GM19035 (cell line): ENCODE data around the gene LRRC38.

Experiments used
- ATAC-seq: cut with Tn5 transposase; IDR thresholded peaks from one replicate; pipeline ENCODE4 v1.9.1; 2021; ENCODE audit not compliant: unreplicated experiment

The LRRC38 gene

DNA sequence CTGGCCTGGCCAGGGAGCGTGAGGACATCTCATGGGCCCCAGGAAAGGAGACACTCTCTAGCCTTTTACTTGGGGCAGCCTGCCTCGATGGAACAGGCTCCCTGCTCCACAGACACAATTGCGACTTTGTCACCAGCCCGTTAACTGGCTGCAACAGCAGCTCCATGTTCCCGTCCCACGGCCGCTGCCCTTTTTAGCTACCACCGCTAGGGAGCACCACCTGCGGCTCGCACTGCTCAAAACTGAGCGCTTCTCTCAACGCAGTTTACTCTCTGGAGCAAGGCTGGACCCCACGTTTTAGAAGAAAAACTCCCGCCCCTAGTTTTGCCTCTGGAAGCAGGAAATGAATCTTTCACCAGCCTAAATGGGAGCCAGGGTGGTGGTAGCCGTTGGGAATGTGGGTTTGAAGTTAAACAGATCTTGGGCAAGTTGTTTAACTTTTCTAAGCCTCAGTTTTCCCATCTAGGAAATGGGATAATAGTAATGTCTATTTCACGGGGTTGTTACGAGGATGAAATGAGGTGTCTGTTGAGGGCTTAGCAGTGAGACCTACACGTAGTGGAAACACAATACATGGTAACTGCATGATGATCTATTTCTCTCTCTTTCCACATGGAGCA is 3.5 kb upstream of the LRRC38 start:
- no peak for ATAC-seq

DNA sequence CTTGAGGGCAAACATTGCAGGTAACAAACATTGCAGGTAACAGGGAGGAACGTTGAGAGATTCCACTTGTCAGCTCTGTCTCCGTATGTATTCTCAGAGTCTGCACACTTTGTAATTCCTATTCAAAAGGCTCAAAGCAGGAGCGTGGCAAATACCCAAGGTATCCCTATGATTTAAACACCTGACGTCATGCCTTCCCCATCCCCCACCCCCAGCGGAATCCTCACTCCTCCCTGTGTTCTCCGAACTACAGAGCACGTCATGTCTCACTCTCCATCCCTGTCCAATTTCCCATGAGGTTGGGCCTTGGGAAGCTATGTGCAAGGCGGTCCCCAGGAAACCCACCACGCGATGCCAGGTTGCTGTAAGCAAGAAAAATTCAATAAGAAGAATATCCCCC is 2.8 kb upstream of the LRRC38 start:
- ATAC-seq: no peak

DNA sequence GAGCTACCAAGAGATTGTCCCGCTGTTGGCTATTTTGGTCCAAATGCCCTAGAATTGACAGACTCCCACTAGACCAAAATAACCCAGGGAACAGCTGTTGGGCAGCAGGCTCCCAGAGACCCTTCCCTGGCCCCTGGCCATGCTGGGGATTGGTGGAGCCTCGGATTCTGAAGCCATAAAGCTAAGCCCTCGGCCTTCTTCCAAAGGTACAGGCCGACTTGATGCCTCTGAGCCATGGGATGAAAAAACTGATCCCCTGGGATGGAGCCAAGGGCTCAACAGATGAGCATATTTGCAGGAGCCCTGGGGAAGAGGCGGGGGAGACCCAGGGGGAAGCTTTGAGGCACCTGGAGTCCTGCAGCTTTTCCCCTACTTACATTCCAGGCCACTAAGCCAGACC is 1.0 kb upstream of the LRRC38 start:
- no peak for ATAC-seq

DNA sequence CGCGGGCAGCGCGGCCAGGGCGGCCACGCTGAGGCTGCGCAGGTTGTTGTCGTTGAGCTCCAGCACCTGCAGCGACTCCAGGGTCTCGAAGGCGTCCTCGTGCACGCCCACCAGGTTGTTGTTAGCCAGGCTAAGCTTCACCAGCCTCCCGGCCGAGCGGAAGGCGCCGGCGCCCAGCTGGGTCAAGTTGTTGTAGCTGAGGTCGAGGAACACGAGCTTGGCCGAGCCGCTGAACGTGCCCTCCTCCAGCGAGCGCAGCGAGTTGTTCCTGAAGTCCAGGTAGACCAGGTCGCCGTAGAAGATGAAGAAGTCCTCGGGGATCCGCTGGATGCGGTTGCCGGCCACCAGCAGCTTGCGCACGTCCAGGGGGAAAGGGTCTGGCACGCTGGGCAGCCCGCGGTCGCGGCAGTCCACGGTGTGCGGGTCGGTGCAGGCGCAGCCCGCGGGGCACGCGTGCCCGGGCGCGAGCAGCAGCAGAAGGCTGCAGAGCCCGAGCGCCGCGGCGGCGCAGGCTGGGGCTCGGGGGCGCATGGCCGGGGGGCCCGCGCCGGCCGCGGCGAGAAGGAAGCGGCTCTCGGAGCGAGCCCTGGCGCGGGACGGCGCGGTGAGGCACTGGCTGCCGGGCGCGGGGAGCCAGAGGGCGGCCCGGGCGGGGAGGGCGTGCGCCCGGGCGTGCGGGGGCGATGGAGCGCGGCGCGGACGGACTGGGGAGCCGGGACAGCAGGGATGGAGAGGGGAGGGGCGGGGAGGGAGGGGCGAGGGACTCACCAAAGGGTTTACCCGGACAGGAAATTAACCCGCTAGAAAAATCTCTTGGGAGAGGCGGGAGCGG is 524 bp downstream of the LRRC38 start:
- ATAC-seq: no peak

DNA sequence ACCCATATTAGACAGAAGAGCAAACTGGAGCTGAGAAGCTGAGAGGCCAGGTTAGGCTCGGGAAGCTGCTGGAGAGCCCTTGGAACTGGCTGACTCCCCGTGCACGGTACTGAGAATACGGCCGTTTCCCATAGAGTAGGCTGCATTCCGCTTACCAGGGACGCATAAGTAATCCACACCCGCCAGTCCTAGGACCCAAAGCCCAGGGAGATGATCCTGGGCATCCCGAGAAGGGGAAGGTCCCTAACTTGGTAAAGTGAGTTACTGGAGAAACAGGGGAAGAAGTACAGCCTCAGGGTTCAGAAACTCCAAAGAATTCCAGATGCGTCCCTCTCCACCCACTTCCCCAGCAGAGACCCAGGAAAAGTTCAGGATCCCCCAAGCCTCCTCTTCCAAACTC is 1.3 kb downstream of the LRRC38 start:
- no peak for ATAC-seq

DNA sequence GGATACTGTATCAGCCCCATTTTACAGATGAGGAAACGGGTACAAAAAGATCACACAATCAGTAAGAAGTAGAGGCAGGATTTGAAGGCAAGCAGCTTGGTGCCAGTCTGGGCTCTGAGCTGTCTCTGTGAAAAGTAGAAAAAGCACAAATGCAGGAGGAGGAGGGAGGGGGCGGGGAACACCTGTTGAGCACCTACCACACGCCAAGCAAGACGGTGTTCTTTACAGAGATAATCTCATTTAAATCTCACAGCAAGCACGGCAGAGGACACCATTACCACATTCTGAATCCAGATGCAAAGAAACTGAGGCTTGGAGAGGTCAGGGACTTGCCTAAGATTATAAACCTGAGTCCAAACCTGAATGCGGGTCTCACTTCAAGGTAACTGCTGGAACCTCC is 3.3 kb downstream of the LRRC38 start:
- ATAC-seq: no peak

DNA sequence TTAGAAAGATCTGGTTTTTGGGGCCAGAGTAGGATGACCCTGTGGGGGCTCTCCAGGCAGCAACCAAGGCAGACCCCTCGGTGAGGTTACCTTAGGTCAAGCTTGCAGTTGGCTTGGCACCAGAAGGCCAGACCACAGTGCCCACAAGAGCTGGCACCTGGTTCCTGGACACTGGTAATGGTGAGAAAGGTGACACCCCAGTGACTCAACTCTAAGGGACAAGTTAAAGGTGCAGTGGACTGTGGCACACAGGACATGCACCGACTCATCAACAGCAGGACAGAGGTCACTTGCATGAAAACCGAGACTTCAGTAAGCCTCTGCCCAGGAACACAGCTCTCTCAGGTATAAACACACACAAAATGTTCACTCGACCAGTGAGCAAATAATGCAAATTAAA is 6.7 kb downstream of the LRRC38 start:
- ATAC-seq: no peak

DNA sequence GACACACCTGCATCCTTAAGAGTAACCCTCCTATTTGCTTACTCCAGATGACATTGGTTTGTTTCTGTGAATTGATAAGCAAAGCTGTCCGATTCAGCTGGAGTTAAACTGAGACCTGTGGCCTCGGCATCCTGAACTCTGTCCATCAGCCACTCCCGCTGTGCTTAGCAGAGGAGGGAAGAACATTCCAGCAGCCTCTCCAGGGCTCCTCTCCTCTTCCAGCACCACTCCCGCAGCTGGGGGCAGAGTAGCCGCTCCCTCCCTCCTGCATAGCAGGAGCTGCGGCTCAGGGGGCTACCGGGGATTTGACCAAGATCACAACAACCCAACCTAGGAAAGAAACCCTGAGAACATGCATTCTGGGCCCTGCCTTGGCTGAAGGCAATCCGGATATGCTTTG is 8.8 kb downstream of the LRRC38 start:
- no peak for ATAC-seq

DNA sequence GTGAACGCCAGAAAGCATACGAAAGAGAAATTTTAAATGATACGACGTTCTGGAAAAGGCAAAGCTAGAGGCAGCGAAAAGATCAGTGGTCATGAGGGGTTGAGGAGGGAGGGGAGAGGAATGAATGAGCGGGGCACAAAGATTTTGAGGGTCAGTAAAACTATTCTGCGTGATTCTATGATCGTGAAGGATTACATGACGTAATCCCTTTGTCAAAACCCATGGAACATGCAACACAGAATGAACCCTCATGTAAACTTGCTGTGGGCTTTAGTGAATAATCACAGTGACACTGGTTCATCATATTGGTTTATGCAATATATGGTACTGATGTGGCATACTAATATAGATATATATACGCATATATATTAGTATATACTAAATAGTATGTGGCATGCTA is 13.0 kb downstream of the LRRC38 start:
- ATAC-seq: no peak

DNA sequence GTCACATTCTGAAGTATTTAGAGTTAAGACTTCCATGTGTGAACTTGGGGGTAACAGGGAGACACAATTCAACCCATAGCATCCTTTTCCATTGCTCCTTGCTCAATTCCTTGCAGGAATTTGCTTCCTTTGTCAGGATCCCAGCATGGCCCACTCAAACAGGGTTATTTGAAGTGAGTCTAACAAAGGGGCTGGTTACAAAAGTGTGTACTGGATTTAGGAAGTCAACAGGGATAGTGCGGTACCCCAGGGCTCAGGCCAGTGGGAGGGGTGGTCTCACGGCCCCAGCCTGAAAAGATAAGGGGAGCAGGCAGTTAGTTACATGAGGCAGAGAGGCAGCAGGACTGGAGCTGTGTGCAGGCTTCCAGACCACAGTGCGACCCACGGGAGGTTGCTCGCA is 14.4 kb downstream of the LRRC38 start:
- ATAC-seq: no peak

DNA sequence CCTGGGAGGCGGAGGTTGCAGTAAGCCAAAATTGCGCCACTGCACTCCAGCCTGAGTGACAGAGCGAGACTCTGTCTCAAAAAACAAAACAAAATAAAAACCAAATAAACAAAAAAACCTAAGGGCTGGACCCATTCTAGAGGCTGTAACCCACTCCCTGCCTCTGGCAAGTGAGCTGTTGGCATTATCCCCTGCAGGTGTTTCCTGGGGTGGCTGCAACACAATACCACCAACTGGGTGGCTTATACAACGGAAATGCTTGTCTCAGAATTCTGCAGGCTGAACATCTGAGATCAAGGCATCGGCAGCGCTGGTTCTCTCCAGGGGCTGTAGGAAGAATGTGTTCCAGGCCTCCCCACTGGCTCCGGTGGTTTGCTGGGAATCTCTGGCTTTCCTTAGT is 15.2 kb downstream of the LRRC38 start:
- ATAC-seq: no peak

DNA sequence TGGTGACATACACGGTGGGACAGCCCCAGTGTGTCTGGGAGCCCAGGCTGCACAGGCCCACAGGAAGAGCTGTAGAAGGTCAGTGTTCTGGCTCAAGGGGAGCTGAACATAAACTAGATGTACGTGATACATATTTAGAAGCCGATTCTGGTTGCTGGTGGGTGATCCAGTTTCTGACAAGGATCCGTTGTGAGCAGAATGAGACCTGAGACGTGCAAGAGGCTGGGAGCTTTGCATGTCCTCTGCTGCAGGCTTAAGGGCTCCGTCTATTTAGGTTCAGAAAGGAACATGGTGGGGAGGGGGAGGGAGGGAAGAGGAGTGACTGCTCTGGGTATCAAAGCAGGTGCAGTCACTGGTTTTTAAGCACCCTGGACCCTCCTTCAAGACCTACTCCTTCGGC is 18.6 kb downstream of the LRRC38 start:
- no peak for ATAC-seq

DNA sequence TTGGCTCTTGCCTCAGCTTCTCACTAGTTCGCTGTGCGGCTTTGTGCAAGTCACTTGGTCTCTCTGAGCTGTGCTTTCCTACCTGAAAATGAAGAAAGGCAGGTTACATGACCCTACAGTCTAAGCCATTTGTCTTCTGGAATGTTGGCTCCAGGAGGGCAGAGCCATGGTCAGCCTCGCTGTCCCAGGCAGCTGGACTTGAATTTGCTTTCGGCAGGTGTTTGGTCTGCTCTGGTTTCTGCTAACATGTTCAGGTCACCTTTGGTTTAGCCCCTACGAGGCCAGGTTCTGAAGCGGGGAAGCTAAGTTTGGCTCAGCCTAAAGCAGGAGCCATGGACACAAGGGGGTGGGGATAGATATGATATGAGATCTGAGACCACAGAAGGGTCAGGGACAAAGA is 19.1 kb downstream of the LRRC38 start:
- no peak for ATAC-seq

DNA sequence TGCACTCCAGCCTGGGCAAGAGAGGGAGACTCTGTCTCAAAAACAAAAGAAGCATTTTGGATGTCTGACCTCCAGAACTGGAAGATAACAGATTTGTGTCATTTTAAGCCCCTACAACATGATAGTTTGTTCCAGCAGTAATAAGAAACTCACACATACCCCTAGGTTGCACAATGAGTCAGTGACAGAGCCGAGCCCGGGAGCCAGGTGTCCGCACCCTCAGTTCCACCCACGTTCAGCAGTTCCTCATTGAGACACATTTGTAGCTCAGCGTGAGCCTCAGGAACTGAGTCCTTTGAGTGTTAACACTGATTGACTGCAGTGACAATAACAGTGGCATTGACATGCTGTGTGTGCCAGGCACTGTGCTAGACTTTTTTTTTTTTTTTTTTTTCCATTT is 19.8 kb downstream of the LRRC38 start:
- peak; percentile 82 for ATAC-seq

DNA sequence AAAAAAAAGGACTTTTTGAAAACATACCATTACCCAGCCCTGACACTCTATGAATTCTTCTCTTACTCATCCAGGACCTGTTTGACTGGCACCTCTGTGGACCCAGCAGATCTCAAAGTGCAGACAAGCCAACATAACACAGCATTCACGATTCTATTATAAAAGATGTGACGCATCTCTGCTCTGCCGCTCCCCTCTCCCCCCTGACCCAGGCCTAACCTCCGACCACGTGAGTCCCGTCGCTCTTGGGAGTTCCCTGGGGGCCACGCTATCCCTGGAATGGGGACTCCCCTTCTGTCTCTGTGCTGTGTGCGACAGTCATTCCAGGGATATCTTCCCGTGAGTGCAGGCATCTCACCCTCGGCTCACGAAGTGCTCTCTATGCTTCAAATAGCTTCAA is 21.1 kb downstream of the LRRC38 start:
- ATAC-seq: no peak

DNA sequence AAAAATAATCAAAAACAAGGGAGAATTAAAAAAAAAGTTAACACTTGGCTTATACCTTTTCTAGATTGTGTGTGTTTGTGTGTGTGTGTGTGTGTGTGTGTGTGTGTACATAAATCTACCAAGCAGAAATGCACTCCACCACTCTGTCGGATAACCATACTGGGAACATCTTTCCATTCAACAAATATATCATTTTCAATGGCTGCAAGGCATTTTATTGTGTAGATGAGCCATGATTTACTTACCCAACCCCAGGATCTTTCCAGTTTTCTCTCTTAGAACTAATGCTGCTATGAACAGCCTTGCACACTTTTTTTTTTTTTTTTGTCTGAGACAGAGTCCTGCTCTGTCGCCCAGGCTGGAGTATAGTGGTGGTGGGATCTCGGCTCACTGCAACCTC is 25.8 kb downstream of the LRRC38 start:
- ATAC-seq: no peak

DNA sequence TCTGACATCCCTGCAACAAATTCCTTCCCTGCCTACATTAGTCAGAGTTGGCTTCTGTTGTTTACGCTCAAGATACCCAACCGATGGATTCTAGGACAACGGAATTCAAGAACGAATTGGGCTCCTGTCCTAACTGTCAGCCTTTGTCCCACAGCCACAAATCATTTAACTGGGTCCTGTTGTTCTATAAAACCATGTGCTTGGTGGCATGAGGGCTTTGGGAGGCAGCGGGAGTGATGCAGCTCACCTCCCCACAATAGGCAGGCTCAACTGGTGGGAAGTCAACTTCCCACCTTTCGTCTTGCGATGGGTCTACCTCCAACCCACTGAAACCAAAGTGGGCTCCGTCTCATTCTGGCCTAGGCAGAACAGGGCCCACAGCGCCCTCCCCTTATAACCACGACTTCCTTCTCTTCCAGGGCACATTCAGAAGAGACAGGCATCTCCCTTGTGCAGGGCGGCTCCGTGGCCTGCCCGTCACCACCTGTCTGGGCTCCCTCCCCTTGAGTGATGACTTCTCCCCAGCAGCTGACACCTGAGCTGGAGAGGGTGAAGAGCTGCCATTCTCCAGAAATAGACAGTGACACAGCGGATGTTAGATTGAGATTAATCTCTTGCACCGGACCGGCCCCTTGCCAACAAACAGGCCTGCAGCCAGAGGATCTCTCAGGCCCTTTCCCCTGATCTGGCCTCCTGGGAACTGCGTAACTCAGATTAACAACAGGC is 26.5 kb downstream of the LRRC38 start:
- ATAC-seq: no peak

DNA sequence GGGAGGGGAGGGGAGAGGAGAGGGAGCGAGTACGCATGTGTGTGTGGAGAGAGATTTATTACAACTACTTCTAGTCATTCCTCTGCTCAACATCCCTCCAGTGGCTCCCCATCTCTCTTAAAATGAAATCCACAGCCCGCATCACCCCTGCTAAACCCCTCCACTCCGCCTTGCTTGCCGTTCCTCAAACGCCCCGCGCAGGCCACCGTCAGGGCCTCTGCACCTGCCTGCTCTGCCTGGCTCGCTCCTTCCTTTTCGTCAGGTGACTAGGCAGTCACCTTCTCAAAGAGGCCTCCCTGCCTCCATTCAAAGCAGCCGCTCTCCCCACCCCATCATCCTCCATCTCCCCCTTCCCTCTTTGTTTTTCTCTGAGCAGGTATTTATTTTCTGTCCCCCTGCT is 29.9 kb downstream of the LRRC38 start:
- no peak for ATAC-seq

DNA sequence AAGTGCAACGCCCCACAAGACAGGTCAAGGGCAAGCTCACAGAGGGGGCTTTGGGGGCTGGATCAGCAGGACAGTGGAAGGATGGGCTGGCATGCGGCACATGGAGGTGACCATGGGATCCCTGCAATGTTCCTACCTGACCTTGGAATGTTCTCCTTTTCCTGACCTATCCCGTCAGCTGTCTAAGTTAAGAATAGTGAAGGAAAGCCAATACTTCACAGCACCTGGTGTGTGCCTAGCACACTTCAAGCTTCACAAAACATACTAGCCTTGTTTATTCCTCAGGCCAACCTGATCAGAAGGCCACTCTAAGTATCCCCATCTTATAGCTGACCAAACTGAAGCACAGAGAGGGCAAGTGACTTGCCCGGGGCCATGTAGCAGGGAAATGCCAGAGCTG is 31.2 kb downstream of the LRRC38 start:
- no peak for ATAC-seq

DNA sequence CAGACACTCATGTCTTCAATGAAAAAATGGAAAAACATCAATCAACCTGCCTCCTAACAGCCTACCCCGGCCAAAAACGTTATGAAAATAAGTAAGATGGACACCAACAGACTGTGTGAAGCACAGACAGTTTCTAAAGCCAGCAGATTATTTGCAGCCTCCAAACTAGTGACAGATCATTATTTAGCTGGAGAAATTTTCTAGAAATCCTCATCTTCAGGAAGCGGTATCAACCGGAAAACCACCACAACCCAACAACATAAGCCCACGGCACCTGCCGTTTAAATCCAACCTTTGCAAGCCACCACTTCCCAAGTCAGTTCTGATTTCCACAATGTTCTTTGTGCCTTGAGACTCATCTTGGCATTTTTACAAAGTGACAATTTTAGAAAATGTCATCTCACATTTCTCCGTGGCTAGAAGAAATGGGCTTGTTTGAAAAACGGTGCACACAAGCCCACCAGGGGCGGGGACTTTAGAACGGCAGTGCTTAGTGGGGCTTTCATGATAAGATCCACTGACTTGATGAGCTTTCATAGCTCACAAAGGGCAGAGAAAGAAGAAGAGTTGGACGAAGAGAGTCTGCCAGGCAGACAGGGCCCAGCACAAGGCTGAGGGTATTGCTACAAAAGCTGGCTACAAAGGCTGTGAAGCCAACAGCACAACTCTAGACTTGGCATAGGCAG is 34.5 kb downstream of the LRRC38 start:
- no peak for ATAC-seq

DNA sequence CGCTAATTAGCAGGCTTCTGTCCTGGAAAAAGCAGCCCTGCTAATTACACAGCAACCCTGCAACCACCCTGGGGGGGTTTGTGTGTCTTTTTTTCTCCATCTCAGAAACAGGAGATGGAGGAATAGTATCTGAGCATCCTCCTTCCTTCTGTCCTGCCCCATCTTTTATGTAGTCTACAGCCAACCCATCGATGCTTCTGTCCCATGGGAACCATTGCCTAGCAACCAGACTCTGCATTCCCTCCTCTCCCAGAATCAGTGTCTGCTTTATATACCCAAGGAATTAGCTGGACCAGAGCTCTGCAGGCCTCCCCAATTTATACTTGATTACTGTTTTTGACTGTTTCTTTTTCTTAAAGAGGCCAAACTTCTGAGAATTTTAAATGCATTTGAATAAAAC is 35.1 kb downstream of the LRRC38 start:
- no peak for ATAC-seq

DNA sequence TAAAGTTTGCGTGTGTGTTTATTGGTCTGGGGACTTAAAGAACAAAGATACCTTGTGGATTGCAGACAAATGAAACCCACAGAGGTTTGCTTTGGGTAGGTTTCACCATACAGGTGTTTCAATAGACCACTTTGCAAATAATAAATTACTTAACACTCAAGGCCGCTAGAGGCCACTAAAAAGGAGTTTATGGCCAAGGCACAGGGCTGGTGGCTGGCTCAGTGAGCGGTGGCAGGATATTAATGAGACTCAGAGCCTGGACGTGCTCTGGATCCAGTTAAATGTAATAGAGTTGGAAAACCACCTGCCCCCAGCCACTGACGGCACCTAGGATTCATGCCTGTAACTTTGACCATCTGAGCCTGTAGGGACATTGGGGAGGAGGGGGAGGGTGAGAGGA is 44.5 kb downstream of the LRRC38 start:
- ATAC-seq: no peak
